Transverse colon (tissue), 4 donors: ENCODE measurements around the gene MROH2A. TPM values are rescaled to one million over a fixed set of nuclear protein-coding genes. Genes with fewer than 3 reads are reported as not detected.

ENCODE experiments used
- DNase-seq: peaks from one replicate; pipeline ENCODE4 v3.0.0-alpha.2; 2019
- H3K27ac ChIP-seq, 4 donors: fragments of 200-600 bp; sonication (generic); 2 replicates each; pipeline ENCODE4 v1.5.1; 2016 to 2018; ENCODE audit warnings: inconsistent platforms in 4 of 4
- H3K27me3 ChIP-seq: fragments of 200-600 bp; sonication (generic); 2 replicates; pipeline ENCODE4 v1.5.1; 2017; ENCODE audit warnings: inconsistent platforms
- H3K36me3 ChIP-seq, 4 donors: fragments of 200-600 bp; sonication (generic); 2 replicates each; pipeline ENCODE4 v1.5.1; 2017 to 2019; ENCODE audit warnings: inconsistent platforms in 4 of 4
- H3K4me1 ChIP-seq, 4 donors: fragments of 200-600 bp; sonication (generic); 2 replicates each; pipeline ENCODE4 v1.5.1; 2017 to 2020; ENCODE audit warnings: inconsistent platforms in 4 of 4
- H3K4me3 ChIP-seq, 4 donors: fragments of 200-600 bp; sonication (generic); 1 replicate in 1 of 4; 2 replicates in 3 of 4; pipeline versions ENCODE4 v1.5.1 to v1.6.1; 2017 to 2019; ENCODE audit warnings: inconsistent platforms in 4 of 4
- H3K9me3 ChIP-seq, 2 donors: fragments of 200-600 bp; sonication (generic); 2 replicates each; pipeline ENCODE4 v1.5.1; 2017 to 2019; ENCODE audit warnings: inconsistent platforms in 2 of 2
- CTCF ChIP-seq, 5 experiments: fragments of 200-600 bp in 3 of 5; fragments of 450-650 bp in 2 of 5; sonication (generic) in 3 of 5; IDR thresholded peaks; 1 replicate in 2 of 5; 2 replicates in 3 of 5; pipeline ENCODE4 v1.5.1; 2016 to 2017; ENCODE audit warnings: antibody characterized with exemption in 5 of 5, inconsistent platforms in 3 of 5, mild to moderate bottlenecking in 2 of 5, moderate library complexity in 1 of 5
- EP300 ChIP-seq: sonication (generic); formaldehyde crosslinking; IDR thresholded peaks from one replicate; pipeline ENCODE4 v1.6.1; 2017; ENCODE audit warnings: antibody characterized with exemption, low read depth
- POLR2A ChIP-seq: fragments of 450-650 bp; IDR thresholded peaks from one replicate; pipeline ENCODE4 v1.6.1; 2016; ENCODE audit warnings: antibody characterized with exemption, mild to moderate bottlenecking, moderate library complexity
- POLR2AphosphoS5 ChIP-seq, 3 donors: sonication (generic); formaldehyde crosslinking; IDR thresholded peaks; one replicate each; pipeline ENCODE4 v1.6.1; 2016; ENCODE audit warnings: antibody characterized with exemption in 3 of 3
- WGBS, 2 donors: methylation state at CpG; one replicate each; pipeline ENCODE4 v1.1.5; 2018; ENCODE audit warnings: low coverage in 1 of 2; 5-methylcytosine and 5-hydroxymethylcytosine counted together
- in situ Hi-C, 4 donors: fragments of 200-750 bp; cut with MboI; loops; one replicate each; pipeline versions ENCODE4 v1.15.0 to v1.15.1; 2017; ENCODE audit warnings: low sequenced_read_pairs in 3 of 4, low pct_ligation_motif_present in 1 of 4, low pct_unique_long_range_greater_than_20kb in 1 of 4
- intact Hi-C: fragments of 100-400 bp; cut with DNase I; formaldehyde crosslinking; loops from one replicate; pipeline ENCODE4 v1.15.1; 2023; ENCODE audit warnings: low total_unique reads
- total RNA-seq, 4 donors: library from RNA; depleted of rRNA; stranded (reverse); fragments of >200 nt; gene quantifications; one replicate each; pipeline ENCODE4 v1.1.0, GENCODE V29; 2016

Gene MROH2A
- total RNA-seq, 4 donors from 2014 or later: 0.14 TPM; not detected in 3

- Histone ChIP-seq H3K27ac (no peak overlapping the region), H3K9me3 (no peaks in the 10 kb centered on the region), H3K4me3 (no peak overlapping the region), H3K27me3 (no peaks in the 10 kb centered on the region), H3K4me1 (no peaks in the 10 kb centered on the region), H3K36me3 (no peaks in the 10 kb centered on the region)
- intact Hi-C loops (no loop called here), in situ Hi-C loops (no loop called here)
- no peak for DNase-seq
- 89% methylated on average over 3 of the region's 3 CpGs; no CpG with 5 or more reads in 1 of the 2 donors for WGBS, 2 donors
- TF ChIP-seq POLR2A (no peak), POLR2AphosphoS5 (IDR thresholded peaks at IDR 0.05) (no peak), CTCF (IDR thresholded peaks at IDR 0.05) (no peak), EP300 (no peak)
Observed at GRCh38 chr2:233802132-233802815, 24.1 kb downstream of the MROH2A start.

DNA sequence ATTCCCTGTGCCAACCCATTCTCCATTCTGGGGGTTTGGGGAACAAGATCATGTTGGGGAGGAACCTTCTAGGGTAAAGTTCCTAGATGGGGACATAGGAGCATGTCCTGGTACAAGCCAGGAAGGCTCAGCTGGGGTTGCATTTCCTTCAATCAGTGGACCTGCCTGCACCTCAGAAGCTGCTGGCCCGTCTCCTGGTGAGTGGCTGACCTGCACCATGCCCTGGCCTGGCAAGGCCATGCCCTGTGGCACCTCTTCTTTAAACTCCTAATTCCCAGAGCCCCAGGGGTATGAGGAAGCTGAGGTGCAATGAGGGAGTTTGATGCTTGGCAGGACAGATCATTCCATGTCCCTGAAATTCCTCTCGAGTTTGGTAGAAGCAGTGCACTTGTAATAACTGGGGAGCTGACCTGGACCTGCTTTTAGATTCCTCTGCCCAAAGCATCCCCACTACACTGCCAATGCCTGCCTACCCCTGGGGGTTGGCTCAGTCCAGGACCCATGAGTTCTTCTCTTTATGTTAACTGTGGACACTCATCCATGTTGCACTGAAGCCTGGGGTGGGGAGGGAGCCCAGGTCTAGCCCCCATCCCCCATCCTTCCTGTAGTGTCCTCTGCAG, 25.3 kb downstream of the MROH2A start:
- WGBS, 2 donors: 69% methylated on average over 2 of the region's 2 CpGs; no CpG with 5 or more reads in 1 of the 2 donors
- intact Hi-C loops (no loop called here), in situ Hi-C loops (no loop called here)
- TF ChIP-seq EP300: no peak
- TF ChIP-seq POLR2A: no peak
- TF ChIP-seq CTCF (IDR thresholded peaks at IDR 0.05): no peak
- no peak for TF ChIP-seq POLR2AphosphoS5 (IDR thresholded peaks at IDR 0.05)
- no peaks in the 10 kb centered on the region for H3K36me3 ChIP-seq
- H3K4me3 ChIP-seq: no peak overlapping the region
- no peaks in the 10 kb centered on the region for H3K4me1 ChIP-seq
- no peaks in the 10 kb centered on the region for H3K9me3 ChIP-seq
- no peaks in the 10 kb centered on the region for H3K27me3 ChIP-seq
- DNase-seq: no peak
- H3K27ac ChIP-seq: no peak overlapping the region

DNA sequence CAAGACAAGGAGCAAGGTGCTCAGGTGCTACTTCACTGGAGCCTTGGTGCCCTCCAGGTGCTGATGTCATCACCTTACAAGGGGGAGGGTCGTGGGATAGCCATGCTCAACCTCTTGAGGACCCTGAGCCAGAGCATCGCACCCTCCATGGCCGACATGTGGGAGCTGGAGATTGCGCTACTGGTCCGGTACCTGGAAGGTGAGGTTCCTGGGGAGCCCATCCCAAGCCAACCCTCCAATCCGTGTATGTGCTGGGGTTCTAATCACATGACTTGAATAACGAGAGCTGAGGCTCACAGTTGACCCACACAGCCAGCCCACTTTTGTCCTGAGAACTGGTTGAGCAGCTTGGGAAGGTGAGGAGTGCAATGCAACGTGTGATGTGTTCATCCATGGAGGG, 25.9 kb downstream of the MROH2A start:
- Histone ChIP-seq H3K36me3 (no peaks in the 10 kb centered on the region), H3K4me1 (no peaks in the 10 kb centered on the region), H3K27me3 (no peaks in the 10 kb centered on the region), H3K27ac (no peak overlapping the region), H3K9me3 (no peaks in the 10 kb centered on the region), H3K4me3 (no peak overlapping the region)
- intact Hi-C loops: no loop called here
- TF ChIP-seq POLR2AphosphoS5 (IDR thresholded peaks at IDR 0.05): no peak
- TF ChIP-seq EP300: no peak
- no peak for TF ChIP-seq POLR2A
- no peak for TF ChIP-seq CTCF (IDR thresholded peaks at IDR 0.05)
- 60% methylated on average over 7 of the region's 8 CpGs; no CpG with 5 or more reads in 1 of the 2 donors for WGBS, 2 donors
- in situ Hi-C loops: no loop called here
- DNase-seq: no peak

- Histone ChIP-seq H3K4me1 (no peaks in the 10 kb centered on the region), H3K36me3 (no peaks in the 10 kb centered on the region), H3K9me3 (no peaks in the 10 kb centered on the region), H3K4me3 (no peak overlapping the region), H3K27me3 (no peaks in the 10 kb centered on the region), H3K27ac (no peak overlapping the region)
- TF ChIP-seq POLR2AphosphoS5 (IDR thresholded peaks at IDR 0.05): no peak
- TF ChIP-seq EP300: no peak
- TF ChIP-seq POLR2A: no peak
- no peak for TF ChIP-seq CTCF (IDR thresholded peaks at IDR 0.05)
- in situ Hi-C loops (no loop called here), intact Hi-C loops (no loop called here)
- no peak for DNase-seq
- 78% methylated on average over 3 to 10 of the region's 12 CpGs for WGBS, 2 donors
Observed at GRCh38 chr2:233807215-233807865, 29.2 kb downstream of the MROH2A start.
